GM18951 (cell line): ENCODE data around the gene DDX10.

Experiments used
- POLR2A ChIP-seq: IDR thresholded peaks from 4 replicates; pipeline ENCODE4 v1.6.1; 2011; ENCODE audit warnings: mild to moderate bottlenecking; ENCODE audit not compliant: insufficient read length, insufficient read depth; ENCODE audit errors: extremely low read depth
- in situ Hi-C: fragments of 300-500 bp; cut with MboI; formaldehyde crosslinking; loops from one replicate; pipeline ENCODE4 v1.12.0; 2022; ENCODE audit warnings: low sequenced_read_pairs, mixed read lengths, inconsistent platforms; ENCODE audit not compliant: unreplicated experiment

DDX10 gene

DNA sequence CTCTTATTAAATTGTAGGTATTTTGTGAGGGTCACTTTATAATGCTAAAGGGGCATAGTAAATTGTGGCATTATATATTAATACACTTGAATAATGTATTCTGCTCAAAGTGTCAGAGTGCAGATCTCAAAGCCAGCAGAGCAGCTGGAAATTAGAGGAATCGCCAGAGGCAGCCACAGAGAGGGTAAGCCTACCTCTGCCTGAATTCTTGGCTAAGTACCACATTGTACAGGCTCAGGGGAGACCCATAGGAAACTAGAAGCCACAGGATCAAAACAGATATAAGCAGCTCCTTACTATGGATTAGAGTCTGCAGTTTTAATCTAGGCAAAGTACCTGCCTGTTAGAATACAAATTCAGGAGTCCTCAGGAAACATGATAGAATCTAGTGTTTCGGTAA is 249.3 kb downstream of the DDX10 start:
- in situ Hi-C loops: no loop called here
- TF ChIP-seq POLR2A: no peak

DNA sequence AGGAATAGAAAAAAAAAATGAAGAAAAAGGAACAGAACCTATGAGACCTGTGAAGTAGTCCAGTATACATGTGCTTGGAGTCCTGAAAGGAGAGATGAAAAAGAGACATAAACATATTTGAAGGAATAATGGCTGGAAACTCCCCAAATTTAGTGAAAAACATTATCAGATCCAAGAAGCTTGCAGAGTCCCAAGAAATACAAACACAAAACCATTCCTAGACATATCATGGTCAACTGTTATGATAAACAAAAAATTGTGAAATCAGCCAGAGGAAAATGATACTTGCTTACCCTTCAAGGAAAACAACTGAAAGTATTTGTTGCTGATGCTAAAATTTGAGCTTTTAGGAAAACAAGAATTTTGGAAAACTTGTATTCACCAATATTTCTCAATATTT is 250.1 kb downstream of the DDX10 start:
- TF ChIP-seq POLR2A: no peak
- in situ Hi-C loops: no loop called here

- no peak for TF ChIP-seq POLR2A
- in situ Hi-C loops: no loop called here
Measured at GRCh38 chr11:108915666-108916065, 250.8 kb downstream of the DDX10 start.

DNA sequence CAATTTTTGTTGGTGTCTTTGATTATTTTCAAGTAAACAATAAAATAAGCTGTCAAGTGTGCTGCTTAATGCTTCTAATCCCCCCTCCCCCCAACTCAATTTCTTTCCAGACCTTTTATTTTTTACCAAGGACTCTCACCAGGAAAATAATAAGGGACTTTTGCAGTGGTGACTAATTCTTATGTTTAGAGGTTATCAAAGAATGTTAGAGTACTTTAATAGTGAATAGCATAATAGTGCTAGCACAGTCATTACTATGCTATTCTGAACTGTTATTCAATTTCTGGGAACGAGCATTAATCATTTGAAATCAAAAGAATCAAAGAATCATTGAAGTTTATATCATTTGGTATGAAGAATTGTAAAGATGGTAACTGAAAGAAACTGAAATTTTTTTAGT is 251.4 kb downstream of the DDX10 start:
- in situ Hi-C loops: no loop called here
- no peak for TF ChIP-seq POLR2A

- in situ Hi-C loops: no loop called here
- TF ChIP-seq POLR2A: no peak
Measured at GRCh38 chr11:108916935-108917334, 252.1 kb downstream of the DDX10 start.

- in situ Hi-C loops: no loop called here
- TF ChIP-seq POLR2A: no peak
Measured at GRCh38 chr11:108921211-108921610, 256.3 kb downstream of the DDX10 start.

GRCh38 chr11:108922241-108922640 is 257.4 kb downstream of the DDX10 start:
- in situ Hi-C loops: no loop called here
- TF ChIP-seq POLR2A: no peak

DNA sequence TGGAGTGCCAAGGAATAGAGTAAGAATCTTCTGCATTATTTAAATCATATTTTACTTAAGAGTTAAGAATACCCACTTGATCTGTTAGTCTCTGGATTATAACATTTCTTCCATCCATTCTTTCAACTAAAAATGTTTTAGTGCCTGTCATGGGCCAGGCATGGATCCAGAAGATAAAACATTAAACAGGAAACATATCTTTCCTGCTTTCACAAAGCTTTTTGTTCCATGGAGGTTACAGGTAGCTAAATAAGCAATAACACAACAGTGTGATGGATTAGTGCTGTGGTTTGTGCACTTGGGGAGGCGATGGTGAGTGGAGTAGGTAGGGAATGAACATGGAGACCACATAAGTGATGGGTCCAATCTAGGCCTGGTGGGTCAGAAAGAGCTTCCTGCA is 258.5 kb downstream of the DDX10 start:
- in situ Hi-C loops: no loop called here
- no peak for TF ChIP-seq POLR2A

- TF ChIP-seq POLR2A: no peak
- in situ Hi-C loops: no loop called here
Measured at GRCh38 chr11:108926171-108926840, 261.4 kb downstream of the DDX10 start.

DNA sequence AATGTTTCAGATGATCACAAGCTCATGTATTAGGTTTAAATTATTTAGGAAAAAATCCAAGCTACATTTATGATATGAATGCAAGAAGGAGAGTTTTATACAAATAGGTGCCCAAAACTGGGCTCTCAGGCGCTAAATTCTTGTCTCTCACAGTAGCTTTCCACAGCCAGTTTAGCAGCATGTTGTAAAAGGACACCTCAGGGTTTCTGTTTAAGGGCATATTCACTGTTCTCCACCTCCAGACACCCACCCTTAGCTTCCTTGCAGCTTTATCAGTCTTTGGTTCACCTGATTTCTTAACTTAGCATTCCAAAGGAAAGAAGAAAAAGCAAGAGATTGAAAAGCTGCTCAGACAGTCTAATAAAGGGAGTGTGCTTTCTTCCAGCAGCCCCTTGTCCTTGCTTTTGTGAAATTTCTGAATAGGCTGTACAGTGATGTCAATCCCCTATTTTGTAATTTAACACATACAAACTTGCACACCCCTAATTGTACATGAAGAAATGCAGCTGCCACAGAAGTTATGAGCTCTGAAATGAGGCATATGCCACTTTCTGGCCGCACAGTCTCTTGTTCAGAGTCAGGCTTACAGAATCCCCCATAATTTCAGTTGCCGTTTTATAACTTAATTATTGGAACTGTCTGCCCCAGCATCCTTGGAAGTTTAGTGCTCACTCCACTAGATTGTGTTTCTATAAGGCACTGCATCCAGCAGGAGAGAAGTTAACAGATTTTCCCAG is 262.1 kb downstream of the DDX10 start:
- no peak for TF ChIP-seq POLR2A
- in situ Hi-C loops: no loop called here

DNA sequence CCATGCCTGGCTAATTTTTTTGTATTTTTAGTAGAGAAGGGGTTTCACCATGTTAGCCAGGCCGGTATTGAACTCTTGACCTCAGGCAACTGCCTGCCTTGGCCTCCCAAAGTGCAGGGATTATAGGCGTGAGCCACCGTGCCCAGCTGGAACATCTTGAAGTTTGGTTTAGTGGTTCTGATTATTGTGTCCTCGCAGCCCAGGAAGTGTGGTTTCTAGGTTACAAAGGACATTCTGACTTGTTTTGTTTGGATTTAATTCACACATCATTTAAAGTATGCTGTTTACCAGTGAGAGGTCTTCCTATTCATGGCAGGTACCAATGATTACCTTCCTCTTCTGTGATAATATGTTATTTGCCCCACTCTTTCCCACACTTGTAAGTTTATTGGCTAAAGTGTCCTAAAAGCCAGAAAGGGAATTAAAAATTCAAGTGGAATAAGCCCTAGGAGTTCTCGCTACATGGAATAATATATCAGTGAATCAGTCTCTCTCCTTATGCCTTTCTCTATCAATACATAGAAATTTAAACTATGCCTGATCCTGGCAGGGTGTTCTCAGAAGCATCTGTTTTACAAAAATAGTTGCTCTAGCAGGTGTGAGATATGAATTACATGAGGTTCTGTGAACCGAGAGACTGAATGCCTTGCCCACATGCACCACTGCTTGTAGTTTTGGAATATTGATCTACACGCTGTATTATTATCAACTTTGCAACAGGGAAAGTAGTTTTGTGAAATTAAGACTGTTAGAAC is 263.1 kb downstream of the DDX10 start:
- in situ Hi-C loops: no loop called here
- no peak for TF ChIP-seq POLR2A

GRCh38 chr11:108929241-108929640 is 264.4 kb downstream of the DDX10 start:
- TF ChIP-seq POLR2A: no peak
- in situ Hi-C loops: no loop called here

DNA sequence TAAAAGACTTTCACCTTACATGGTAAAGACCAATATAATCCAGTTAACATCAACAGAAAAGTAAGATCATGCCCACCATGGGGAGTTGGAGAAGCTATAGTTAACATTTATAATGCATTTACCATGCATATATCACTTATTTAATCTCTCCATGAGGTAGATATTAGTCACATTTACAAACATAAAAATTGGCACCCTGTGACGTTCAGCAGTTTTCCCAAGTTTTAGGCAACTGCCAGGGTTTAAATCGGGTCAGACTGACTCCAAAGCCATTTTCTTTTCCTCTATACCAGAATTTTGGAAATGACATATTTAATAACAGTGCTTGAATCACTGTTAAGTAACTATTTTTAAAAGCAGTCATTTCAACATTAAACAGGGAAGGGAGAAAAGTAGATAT is 266.3 kb downstream of the DDX10 start:
- no peak for TF ChIP-seq POLR2A
- in situ Hi-C loops: no loop called here

DNA sequence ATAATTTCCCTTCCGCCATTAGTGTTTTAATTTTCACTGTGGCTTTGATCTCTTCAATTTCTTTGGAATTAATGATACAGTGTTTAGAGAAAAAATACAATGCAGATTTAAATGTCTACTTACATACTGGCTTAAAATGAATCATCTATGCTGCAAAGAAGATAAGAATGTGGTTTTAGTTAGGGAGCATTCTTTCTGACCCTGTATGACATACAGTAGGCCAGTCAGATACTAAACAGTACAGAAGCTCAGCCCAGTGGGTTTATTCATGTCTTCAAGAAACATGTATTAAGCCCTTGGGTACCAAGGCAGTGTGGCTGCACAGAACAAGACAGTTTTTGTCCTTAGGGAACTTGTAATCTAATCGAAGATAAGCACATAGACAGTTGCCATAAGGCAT is 268.8 kb downstream of the DDX10 start:
- TF ChIP-seq POLR2A: no peak
- in situ Hi-C loops: no loop called here
